GM12892 (cell line): ENCODE measurements around the gene NELL1.

ENCODE experiments used
- POLR2A ChIP-seq: IDR thresholded peaks from 2 replicates; pipeline ENCODE4 v1.6.1; 2011; ENCODE audit warnings: low read depth, low read length, control low read depth
- POLR2AphosphoS5 ChIP-seq: IDR thresholded peaks from 2 replicates; pipeline ENCODE4 v1.6.1; 2011; ENCODE audit warnings: low read depth, low read length, control low read depth
- TAF1 ChIP-seq: IDR thresholded peaks from 2 replicates; pipeline ENCODE4 v1.6.1; 2011; ENCODE audit warnings: low read depth, mild to moderate bottlenecking, control low read depth, low read length, borderline replicate concordance

GRCh38 chr11:21264125-21264524, 594.7 kb downstream of the NELL1 start:
- TF ChIP-seq TAF1 (no peak), POLR2A (no peak), POLR2AphosphoS5 (no peak)
